Measurements from ENCODE around the gene LLGL1.

LLGL1 gene

DNA sequence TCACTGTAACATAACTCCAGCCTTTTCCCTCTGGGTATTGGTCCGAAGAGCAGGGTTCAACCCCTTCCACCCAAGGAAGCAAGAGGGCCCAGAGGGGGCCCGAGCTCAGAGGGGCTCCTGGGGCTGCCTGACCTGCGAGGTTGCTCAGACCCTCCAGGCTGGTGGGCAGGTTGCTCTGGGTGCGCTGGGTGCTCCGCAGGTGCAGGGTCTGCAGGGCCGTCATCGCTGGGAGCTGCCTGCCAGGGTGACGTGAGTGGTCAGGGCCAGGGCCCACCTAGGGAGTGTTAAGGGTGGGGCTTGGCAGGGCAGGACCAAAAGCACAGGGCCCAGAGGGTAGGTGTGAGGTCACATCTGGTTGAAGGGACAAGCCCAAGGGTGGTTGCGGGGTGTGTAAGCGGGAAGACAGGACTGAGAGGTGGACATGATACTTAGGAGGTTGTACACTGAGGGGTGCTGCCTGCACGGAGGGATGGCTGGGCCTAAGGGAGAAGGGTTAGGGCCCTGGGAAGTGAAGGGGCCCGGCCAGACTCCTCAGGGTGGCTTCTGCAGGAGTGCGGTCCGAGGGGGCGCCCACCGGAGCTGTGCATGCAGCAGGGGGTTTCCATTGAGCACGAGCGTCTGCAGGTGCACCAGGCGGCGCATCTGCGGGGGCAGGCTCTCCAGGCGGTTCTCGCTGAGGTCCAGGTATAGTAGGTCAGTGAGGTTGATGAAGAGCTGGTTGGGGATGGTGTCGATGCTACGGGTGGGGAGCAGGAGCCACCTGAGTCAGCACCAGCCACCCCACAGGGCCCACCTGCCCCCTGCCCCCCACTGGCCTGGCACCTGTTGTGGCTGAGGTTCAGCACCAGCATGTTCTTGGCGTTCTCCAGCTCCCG is 28.7 kb downstream of the LLGL1 start:
- DNase-seq, result no peak

DNA sequence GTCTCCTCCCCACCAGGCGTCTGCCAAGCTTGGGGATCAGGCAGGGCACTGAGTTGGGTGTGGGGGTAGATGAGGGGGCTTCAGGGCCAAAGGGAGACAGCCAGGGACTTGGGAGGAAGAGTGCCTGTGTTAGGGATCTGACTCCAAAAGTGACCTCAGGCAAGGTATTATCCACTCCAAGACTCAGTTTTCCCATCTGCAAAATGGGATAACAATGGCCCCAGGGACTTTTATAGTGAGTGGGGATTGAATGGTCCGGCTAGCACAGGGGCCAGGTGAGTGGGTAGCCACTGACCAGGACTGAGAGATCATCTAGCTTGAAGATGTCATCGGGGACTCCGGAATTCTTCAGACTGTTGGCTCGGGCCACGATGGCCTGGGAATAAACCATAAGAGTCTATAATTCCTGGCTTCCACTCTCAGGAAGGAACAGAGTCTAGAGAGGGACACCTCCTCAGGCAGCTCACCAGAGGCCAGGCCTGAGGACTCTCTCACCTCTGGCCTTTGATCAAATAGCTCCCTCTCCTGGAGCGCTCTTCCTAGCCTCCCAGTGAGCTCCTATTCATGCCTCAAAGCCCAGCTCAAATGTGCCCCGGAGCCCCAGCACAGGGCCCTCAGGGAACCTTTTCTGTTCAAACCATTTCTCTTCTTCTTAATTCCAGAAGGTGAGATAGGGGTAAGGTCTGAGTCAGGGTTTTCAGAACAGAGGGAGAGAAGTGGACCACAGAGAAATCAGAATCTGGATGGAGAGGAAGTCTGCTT is 29.6 kb downstream of the LLGL1 start:
- no peak for DNase-seq

DNA sequence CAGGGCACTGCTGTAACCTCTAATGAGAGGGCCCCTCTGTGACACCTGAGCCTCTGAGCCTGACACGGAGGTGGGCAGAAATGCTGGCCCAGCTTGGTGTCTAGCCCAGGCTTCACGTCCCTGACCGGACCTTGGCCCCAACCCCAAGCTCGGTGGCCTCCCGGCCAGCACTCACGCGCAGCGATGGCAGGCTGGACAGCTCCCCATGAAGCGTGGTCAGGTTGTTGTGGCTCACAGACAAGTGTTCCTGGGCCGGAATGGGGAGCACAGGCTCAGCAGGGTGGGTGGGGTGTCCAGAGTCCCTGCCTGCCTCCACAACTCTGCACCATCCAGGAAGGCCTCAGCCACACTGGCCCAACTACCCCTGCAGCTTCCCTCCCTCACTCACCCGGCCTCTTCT is 30.9 kb downstream of the LLGL1 start:
- DNase-seq, result no peak

DNA sequence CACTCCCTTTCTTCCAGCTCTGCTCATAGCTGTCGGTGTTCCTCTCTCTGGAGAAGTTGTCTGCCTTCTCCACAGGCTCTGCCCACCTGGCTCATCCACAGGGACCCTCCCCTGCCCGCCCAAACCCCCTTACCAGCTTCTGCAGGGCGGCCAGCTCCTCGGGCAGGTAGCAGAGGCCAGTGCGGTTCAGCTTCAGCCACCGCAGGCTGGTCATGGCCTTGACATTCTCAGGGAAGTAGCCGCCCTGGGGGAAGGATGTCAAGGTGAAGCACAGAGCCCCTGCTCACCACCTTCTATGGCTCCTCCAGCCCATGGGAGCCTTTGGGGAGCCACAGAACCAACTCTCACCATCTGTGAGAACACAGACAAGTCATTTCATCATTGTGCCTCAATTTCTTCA is 31.3 kb downstream of the LLGL1 start:
- no peak for DNase-seq

DNA sequence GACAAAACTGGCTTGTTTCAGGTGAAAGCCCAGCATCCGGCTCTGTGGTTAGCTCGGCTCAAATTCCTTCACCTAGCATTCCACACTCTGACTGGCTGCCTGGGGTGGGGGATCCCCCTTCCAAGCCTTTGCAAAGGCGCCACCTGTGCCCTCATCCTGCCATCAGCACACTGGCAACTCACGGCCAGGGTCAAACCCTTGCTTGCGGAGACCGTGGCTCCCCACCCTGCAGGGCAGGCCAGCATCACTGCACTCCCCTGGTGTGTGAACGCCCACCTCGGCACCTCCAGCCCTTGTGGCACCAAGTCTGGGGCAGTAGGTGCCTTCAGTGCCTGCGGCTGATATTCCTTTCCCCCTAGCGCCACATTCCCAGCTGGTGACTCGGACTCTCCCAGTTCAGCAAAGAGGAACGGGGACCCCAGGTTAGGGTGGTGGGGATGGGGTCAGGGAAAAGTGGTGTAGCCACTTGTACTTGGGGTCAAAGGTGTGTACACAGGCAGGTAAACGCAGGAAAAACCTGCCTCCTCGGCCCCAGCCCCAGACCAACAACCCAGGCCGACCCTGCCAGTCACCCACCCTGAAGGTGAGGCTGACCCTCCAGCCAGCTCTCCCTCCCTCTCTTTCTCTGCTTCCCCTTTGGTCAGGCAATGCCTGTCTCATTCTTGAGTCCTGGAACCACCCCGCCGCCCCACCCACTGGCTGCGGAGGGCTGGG is 32.0 kb downstream of the LLGL1 start:
- peak; percentile 47 for DNase-seq

DNA sequence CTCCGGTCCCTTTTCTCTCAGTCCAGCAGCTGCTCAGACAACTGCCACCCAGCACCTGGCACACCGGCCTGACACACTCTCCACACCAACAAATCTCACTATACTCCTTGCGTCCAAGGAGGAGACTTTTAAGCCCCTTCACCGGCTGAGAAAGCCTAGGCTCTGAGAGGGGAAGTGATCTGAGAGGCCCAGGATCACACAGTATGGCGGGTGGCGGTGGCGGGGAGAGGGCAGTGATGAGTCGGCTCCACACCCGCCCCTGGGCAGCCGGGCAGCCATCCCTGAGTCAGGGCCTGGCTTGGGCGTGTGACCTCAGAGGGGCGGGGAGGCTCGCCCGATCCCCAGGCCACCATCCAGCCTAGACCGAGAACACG is 32.5 kb downstream of the LLGL1 start:
- peak; percentile 64 for DNase-seq

DNA sequence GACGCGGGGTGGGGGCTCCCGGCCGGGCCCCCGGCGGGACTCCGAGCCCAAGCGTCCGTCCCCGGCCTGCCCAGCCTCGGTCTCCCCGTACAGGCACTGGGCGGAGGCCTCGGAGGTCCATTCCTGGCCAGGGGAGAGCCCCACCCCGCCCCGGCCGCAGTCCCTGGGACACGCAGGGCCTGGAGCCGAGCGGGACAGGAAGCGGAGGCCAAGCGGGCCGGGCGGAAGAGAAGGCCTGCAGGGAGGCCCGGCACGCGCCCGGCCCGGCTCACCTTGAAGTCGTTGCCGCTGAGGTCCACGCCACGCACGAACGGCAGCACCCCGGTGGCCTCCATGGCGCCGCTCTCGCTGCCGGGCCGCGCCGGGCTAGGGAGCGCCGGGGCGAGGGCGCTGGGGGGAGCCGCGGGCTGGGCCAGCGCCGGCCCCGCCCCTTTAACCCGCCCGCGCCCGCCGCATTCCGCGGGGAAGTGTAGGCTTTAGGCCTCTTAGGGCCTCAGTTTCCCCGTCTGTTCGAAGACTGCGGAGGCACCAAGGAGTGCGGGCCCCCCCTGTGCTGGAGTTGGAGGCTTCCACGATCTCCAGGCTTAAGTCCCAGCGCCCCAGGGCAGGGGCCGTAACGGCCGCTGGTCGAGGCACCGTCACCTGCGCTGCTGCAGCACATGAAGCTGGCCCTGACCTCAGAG is 33.1 kb downstream of the LLGL1 start, which contains the start of gene FLII:
TSS of gene FLII (minus strand) at position 383 of the 683 bp plus-strand sequence. CDS start at position 335, 48 bp downstream.
- peak; percentile 52 for DNase-seq

DNA sequence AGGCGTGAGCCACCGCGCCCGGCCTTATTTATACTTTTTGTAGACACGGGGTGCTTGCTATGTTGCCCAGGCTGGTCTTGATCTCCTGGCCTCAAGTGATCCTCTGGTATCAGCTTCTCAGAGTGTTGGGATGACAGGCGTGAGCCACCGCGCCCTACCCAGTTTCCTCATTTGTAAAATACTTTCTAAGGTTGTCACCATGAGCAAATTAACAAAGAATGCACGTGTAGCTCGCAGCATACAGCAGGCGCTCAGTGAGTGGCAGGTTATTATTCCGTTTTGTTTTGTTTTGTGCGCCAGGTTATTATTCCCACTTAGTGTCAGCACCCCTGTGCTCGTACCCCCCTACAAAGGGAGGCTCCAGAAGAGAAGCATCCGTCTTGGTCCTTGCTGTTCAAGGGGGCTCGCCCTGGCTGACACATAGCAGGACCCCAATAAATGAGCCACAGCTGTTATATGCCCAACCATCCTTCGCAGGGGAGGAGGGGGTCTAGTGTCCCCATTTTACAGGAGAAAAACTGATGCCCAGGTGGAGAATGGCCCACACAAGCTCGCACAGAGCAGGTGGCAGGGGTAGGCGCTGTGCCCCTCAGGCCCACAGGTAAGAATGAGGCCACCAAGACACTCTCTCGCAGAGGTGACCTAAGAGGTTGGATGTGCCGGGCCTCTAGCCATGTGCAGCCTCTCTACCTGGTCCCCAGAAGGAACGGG is 34.3 kb downstream of the LLGL1 start:
- no peak for DNase-seq

DNA sequence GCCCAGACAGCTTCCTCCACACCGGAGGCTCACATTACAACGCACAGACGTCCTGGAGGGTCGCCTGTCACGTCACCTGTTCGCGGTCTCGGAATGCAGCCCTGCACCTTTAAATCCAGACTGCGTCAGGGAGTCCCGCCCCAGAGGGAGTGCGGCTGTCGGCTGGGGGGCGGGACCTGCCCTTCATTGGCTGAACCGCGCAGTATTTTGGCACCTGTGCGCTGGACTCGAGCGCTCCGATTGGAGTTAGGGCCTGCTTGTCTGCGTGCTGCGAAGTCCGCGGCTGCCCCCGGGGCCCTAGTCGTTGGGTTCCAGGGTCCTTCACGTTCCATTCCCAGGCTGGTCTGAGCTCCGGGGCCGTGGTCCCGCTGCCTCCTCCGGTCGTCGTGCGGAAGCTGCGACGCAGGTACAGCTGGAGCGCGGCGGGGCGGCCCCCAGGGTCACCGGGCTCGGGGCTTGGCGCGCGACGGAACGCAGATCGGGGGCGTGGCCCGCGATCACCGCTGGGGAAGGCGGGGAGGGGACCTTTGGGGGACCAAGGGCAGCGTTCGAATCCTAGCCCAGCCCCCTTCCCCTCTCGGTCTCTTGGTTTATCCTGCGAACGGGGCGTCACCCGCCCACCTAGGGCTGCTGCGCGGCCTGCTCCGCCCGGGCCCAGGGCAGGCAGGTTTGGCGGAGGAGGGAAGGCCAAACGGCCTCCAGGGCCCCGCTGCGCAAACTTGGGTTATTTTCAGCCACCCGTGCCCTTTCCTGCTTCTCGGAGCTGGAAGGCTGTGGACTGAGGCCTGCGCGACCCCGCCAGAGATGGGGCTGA is 35.1 kb downstream of the LLGL1 start, which contains the start of gene MIEF2:
TSS of gene MIEF2 (plus strand) at position 331 of the 814 bp plus-strand sequence. CDS start 2,059 bp downstream, outside the sequence.
- peak; percentile 97 for DNase-seq

DNA sequence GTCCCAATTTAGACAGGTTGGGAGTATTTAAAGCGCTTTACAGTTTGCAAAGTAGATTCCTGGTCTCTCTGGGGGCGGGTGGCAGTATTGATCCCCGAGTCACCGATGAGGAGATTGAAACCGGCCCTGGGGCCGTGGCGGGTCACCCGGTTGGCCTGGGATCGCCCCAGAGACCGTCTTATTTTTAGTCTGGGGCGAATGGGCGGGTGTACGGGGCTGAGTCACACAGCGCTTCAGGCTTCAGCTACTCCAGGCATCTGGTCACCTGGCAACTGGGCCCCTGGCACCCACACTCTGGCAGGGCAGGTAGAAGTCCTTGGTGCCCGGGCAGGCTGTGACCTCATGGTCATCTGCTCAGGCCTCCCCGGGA is 35.7 kb downstream of the LLGL1 start:
- DNase-seq, result peak; percentile 23

DNA sequence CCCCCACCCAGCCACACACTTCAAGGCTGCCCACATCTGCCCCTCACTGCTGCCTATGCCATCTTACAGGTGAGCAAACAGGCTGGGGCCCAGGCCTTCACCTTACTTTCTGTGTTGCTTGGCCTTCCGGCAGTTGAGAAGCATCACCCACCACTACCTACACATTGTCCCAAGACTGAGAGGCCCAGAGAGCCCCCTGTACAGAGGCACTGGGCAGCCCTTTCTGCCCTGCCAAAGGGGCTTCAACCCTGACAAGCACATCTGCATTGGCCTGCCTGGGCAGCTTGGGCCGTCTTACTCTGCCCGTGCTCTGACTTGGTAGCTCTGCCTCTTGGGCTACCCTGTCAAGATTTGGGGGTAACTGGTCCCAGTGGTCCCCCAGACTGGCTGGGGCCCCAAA is 36.2 kb downstream of the LLGL1 start:
- DNase-seq, result no peak

DNA sequence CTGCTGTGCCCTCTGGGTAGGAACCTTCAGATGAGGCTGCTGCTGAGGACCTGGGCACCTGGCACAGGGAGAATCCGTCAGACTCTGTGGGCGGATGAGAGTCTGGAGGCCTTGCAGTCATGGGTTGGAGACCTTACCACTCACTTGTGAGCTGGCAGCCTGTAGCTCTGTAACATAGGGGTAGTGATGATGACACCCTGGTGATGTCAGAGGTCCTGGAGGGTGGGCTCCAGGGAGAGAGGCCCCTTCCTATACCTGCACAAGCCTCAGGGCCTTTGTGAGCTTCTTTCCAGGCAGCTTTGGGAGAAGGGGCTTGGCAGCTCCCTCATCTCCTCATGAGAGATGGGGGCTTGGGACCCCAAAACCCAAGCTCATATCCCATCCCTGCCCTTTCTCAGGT is 36.7 kb downstream of the LLGL1 start:
- DNase-seq, result no peak

DNA sequence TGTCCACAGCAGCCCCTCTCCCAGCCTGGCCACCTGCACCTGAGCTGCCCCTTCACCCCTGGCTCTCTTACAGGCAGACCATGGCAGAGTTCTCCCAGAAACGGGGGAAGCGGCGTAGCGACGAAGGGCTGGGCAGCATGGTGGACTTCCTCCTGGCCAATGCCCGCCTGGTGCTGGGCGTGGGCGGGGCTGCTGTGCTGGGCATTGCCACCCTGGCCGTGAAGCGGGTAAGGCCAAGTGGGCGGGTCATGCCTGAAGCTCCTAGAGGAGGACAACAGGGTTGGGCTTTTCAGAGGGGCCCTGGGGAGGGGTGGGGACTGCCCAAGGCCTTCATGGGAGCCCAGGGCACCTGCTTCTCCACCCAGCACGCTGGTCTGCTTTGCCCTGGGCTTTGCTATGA is 37.2 kb downstream of the LLGL1 start:
- DNase-seq, result no peak

DNA sequence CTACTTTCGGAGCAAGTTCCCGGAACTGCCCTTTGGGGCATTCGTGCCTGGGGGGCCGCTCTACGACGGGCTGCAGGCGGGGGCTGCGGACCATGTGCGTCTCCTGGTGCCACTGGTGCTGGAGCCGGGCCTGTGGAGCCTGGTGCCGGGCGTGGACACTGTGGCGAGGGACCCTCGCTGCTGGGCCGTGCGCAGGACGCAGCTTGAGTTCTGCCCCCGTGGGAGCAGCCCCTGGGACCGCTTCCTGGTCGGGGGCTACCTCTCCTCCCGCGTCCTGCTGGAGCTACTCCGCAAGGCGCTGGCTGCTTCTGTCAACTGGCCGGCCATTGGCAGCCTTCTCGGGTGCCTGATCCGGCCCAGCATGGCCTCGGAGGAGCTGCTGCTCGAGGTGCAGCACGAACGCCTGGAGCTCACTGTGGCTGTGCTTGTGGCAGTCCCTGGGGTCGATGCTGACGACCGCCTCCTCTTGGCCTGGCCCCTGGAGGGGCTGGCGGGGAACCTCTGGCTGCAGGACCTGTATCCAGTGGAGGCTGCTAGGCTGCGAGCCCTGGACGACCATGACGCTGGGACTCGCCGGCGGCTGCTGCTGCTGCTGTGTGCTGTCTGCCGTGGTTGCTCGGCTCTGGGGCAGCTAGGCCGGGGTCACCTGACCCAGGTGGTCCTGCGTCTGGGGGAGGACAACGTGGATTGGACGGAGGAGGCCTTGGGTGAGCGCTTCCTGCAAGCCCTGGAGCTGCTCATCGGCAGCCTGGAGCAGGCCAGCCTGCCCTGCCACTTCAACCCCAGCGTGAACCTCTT is 38.6 kb downstream of the LLGL1 start:
- DNase-seq, result no peak

DNA sequence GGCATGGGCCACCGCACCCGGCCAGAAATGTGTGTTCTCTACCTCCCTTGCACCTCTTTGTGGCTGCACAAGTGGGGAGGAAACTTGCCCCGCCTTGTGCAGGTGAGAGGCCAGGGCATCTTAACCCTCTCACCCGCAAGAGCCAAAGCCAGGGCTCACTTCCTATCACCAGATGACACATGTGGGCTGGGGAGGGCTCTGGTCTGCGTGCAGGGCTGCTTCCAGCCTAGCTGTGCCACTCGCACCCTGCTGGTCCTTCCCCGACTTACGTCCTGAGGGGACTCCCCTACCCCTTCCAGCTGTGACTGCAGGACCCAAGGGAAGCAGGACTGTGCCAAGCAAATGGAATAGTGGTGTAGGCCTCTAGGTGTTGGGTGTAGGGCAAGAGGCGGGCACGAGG is 41.9 kb downstream of the LLGL1 start:
- DNase-seq, result no peak

DNA sequence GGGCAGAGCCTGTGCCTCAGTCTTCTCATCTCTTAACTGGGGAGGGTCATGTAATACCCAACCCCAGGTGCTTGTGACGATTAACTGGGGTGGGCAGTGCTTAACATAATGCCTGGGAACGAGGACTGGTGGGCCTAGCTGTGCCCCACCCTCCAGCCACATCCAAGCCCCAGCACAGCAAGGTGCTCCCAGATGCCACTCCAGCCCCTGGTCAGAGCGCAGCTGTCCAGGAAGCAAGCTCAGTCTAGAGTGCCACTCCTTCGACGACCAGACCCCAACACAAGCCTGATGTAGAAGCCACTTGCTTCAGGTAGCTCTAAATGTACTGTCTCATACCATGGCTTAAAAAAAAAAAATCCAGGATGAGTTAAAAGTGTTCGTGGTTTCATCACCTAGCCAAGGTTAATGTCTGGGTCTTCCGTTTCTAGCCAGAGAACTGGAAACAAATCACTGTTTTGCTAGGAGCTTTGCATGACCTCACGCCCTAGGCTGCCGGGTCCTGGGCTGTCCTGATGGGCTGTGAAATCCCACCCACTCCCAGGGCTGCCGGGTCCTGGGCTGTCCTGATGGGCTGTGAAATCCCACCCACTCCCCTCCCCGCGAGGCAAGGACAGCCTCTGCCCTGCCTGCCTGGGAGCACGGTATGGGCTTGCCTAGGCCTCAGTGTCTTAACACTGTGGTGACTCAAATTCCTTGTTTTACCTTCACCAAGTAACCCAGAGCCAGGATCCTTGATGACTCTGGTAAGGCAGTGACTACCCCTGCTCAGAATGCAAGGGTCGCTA is 42.7 kb downstream of the LLGL1 start:
- DNase-seq, result peak; percentile 31

DNA sequence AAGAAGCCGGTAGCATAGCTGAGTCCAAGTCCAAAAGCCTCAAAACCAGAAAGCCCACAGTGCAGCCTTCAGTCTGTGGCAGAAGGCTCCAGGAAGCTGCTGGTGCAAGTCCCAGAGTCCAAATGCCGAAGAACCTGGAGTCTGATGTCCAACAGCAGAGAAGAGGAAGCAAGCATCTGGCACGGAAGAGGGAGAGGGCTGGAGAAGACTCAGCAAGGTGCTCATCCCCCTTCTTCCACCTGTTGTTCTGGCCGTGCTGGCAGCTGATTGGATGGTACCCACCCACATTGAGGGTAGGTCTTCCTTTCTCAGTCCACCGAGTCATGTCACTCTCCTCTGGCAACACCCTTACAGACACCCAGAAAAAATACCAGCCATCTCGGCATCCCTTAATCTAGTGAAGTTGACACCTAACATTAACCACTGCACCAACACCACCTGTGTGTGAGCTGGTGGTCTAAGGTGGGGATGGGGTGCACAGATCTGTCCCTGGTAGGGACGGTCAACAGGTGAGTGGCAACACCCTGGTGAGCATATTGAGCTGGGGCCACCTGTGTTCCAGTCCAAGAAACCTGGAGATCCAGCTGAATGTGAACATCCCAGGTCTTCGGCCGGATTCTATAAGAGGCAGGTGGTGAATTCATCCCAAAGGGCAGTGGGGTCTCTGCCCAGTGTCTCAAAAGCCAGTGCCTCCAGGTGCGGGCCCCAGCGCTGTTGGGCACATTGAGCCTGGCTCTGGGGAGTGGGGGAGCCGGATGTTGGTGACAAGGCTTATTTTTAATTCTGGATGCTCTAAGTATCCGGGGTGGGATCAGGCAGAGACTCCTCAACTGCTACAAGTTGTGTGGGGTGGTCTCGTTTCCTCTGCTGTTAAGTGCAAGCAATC is 44.9 kb downstream of the LLGL1 start:
- no peak for DNase-seq

DNA sequence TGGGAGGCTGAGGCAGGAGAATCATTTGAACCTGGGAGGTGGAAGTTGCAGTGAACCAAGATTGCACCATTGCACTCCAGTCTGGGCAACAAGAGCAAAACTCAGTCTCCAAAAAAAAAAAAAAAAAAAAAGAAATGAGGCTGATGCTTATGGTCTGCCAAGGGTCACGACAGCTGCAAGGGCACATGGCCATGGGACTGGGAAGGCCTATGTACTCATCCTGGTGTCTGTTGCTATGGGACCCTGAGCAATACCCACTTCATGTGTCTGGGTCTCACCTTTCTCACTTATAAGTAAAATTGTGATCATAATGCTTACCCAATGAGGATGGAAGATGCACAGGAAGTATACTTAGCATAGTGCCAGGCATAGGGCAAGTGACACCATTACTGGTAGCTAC is 51.6 kb downstream of the LLGL1 start:
- no peak for DNase-seq
